GM23338 (cell line): ENCODE results near the gene AANAT. TPM values are rescaled to one million over a fixed set of nuclear protein-coding genes. Genes with fewer than 3 reads are reported as not detected.
"Not testable (repeated sequence)": the region's sequence is repeated elsewhere in the genome, so short reads cannot be mapped to it uniquely, and the experiment has no call there.

Experiments used
- ATAC-seq: fragments of 200-7000 bp; cut with Tn5 transposase; 3 replicates; pipeline ENCODE4 v1.9.1; 2020
- DNase-seq: peaks from one replicate; pipeline ENCODE4 v3.0.0-alpha.2; 2015; ENCODE audit warnings: low spot score
- H2AFZ ChIP-seq: fragments of 200-600 bp; sonication (generic); 2 replicates; pipeline ENCODE4 v1.8.0; 2016; ENCODE audit warnings: antibody characterized with exemption, mild to moderate bottlenecking, moderate library complexity
- H3F3A ChIP-seq: fragments of 200-600 bp; sonication (generic); replicated peaks from 2 replicates; pipeline ENCODE4 v1.8.0; 2017; ENCODE audit warnings: antibody characterized with exemption, mixed run types, low read depth
- H3K27ac ChIP-seq: fragments of 200-600 bp; sonication (generic); 2 replicates; pipeline ENCODE4 v1.6.1; 2016; ENCODE audit warnings: low read depth
- H3K27me3 ChIP-seq: fragments of 200-600 bp; sonication (generic); 2 replicates; pipeline ENCODE4 v1.8.0; 2016; ENCODE audit warnings: mild to moderate bottlenecking, mixed run types, moderate library complexity; ENCODE audit not compliant: insufficient read depth
- H3K36me3 ChIP-seq: fragments of 200-600 bp; sonication (generic); 2 replicates; pipeline ENCODE4 v1.8.0; 2016; ENCODE audit warnings: mild to moderate bottlenecking; ENCODE audit not compliant: insufficient read depth
- H3K4me1 ChIP-seq: fragments of 200-600 bp; sonication (generic); 2 replicates; pipeline ENCODE4 v1.8.0; 2016; ENCODE audit warnings: mild to moderate bottlenecking, moderate library complexity; ENCODE audit not compliant: insufficient read depth
- H3K4me2 ChIP-seq: fragments of 200-600 bp; sonication (generic); 2 replicates; pipeline ENCODE4 v1.7.1; 2017; ENCODE audit warnings: mixed run types
- H3K4me3 ChIP-seq: fragments of 200-600 bp; sonication (generic); 2 replicates; pipeline ENCODE4 v1.6.1; 2016; ENCODE audit warnings: mixed run types
- H3K79me2 ChIP-seq: fragments of 200-600 bp; sonication (generic); replicated peaks from 2 replicates; pipeline ENCODE4 v1.8.0; 2017; ENCODE audit warnings: mild to moderate bottlenecking; ENCODE audit not compliant: insufficient read depth
- H3K9me2 ChIP-seq: fragments of 200-600 bp; sonication (generic); 2 replicates; pipeline ENCODE4 v1.8.0; 2017; ENCODE audit not compliant: insufficient read depth
- H4K20me1 ChIP-seq: fragments of 200-600 bp; sonication (generic); replicated peaks from 2 replicates; pipeline ENCODE4 v1.8.0; 2017; ENCODE audit warnings: mild to moderate bottlenecking; ENCODE audit not compliant: insufficient read depth
- H3K27ac Mint-ChIP-seq: 2 replicates; pipeline ENCODE4 v1.8.0; 2020; ENCODE audit warnings: inconsistent platforms, mild to moderate bottlenecking, moderate library complexity, mixed read lengths
- H3K27me3 Mint-ChIP-seq: 3 replicates; pipeline ENCODE4 v1.8.0; 2022; ENCODE audit warnings: low read depth, mild to moderate bottlenecking, moderate library complexity, mixed read lengths, inconsistent platforms; ENCODE audit not compliant: insufficient read depth, poor library complexity
- H3K36me3 Mint-ChIP-seq: 3 replicates; pipeline ENCODE4 v1.8.0; 2021; ENCODE audit warnings: low read depth, mild to moderate bottlenecking, inconsistent platforms, moderate library complexity, mixed read lengths
- H3K4me1 Mint-ChIP-seq: 3 replicates; pipeline ENCODE4 v1.8.0; 2020; ENCODE audit warnings: mild to moderate bottlenecking, inconsistent platforms, mixed read lengths
- H3K4me3 Mint-ChIP-seq: 3 replicates; pipeline ENCODE4 v1.8.0; 2021; ENCODE audit warnings: moderate library complexity, mild to moderate bottlenecking, inconsistent platforms, mixed read lengths
- H3K9me3 Mint-ChIP-seq: 3 replicates; pipeline ENCODE4 v1.8.0; 2020; ENCODE audit warnings: moderate library complexity, mild to moderate bottlenecking, inconsistent platforms, mixed read lengths
- CREB1 ChIP-seq: fragments of 250-450 bp; sonication (Bioruptor Pico); IDR thresholded peaks from 2 replicates; pipeline ENCODE4 v1.5.0; 2020; ENCODE audit warnings: low read depth, mild to moderate bottlenecking, moderate library complexity
- NANOG ChIP-seq: IDR thresholded peaks from 2 replicates; pipeline ENCODE4 v1.6.1; 2016; ENCODE audit warnings: antibody characterized with exemption, borderline replicate concordance
- ZNF331 ChIP-seq: fragments of 250-450 bp; sonication (Bioruptor Pico); IDR thresholded peaks from 2 replicates; pipeline ENCODE4 v1.5.0; 2020; ENCODE audit warnings: low read depth, mild to moderate bottlenecking, moderate library complexity
- polyA plus RNA-seq: library from polyadenylated mRNA; unstranded; fragments of >200 nt; fragmentation: Nextera tagmentation; extraction: Ambion mirVana; gene quantifications from 2 replicates; pipeline ENCODE4 v1.2.1, GENCODE V29; 2016
- total RNA-seq: library from RNA; depleted of rRNA; stranded (reverse); fragments of >200 nt; shearing (Covaris generic); gene quantifications from 2 replicates; pipeline ENCODE4 v1.2.3, GENCODE V29; 2014
- TF ChIP-seq, protein P1 (sequence below): fragments of 250-450 bp; sonication (Bioruptor Pico); IDR thresholded peaks from 2 replicates; pipeline ENCODE4 v1.5.0; 2020; ENCODE audit warnings: mild to moderate bottlenecking, moderate library complexity

The AANAT gene
- total and polyA plus RNA-seq, 2 experiments from 2014 or later = 0.28 to 1.0 TPM

DNA sequence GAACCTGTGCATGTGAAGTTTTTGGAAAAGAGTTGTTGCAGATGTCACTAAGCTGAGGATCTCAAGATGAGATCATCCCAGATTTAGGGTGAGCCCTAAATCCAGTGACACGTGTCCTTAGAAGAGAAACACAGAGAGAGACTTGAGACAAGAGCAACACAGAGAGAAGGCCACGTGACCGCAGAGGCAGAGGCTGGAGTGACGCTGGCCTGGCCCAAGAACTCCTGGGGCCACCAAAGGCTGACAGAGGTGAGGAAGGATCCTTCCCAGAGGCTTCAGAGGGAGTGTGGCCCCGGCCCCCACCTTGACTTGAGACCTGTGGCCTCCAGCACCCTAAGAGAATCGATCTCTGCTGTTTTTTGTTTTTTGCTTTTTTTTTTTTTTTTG lies 45.9 kb downstream of the AANAT start (continued):
- TF ChIP-seq, protein P1, sequence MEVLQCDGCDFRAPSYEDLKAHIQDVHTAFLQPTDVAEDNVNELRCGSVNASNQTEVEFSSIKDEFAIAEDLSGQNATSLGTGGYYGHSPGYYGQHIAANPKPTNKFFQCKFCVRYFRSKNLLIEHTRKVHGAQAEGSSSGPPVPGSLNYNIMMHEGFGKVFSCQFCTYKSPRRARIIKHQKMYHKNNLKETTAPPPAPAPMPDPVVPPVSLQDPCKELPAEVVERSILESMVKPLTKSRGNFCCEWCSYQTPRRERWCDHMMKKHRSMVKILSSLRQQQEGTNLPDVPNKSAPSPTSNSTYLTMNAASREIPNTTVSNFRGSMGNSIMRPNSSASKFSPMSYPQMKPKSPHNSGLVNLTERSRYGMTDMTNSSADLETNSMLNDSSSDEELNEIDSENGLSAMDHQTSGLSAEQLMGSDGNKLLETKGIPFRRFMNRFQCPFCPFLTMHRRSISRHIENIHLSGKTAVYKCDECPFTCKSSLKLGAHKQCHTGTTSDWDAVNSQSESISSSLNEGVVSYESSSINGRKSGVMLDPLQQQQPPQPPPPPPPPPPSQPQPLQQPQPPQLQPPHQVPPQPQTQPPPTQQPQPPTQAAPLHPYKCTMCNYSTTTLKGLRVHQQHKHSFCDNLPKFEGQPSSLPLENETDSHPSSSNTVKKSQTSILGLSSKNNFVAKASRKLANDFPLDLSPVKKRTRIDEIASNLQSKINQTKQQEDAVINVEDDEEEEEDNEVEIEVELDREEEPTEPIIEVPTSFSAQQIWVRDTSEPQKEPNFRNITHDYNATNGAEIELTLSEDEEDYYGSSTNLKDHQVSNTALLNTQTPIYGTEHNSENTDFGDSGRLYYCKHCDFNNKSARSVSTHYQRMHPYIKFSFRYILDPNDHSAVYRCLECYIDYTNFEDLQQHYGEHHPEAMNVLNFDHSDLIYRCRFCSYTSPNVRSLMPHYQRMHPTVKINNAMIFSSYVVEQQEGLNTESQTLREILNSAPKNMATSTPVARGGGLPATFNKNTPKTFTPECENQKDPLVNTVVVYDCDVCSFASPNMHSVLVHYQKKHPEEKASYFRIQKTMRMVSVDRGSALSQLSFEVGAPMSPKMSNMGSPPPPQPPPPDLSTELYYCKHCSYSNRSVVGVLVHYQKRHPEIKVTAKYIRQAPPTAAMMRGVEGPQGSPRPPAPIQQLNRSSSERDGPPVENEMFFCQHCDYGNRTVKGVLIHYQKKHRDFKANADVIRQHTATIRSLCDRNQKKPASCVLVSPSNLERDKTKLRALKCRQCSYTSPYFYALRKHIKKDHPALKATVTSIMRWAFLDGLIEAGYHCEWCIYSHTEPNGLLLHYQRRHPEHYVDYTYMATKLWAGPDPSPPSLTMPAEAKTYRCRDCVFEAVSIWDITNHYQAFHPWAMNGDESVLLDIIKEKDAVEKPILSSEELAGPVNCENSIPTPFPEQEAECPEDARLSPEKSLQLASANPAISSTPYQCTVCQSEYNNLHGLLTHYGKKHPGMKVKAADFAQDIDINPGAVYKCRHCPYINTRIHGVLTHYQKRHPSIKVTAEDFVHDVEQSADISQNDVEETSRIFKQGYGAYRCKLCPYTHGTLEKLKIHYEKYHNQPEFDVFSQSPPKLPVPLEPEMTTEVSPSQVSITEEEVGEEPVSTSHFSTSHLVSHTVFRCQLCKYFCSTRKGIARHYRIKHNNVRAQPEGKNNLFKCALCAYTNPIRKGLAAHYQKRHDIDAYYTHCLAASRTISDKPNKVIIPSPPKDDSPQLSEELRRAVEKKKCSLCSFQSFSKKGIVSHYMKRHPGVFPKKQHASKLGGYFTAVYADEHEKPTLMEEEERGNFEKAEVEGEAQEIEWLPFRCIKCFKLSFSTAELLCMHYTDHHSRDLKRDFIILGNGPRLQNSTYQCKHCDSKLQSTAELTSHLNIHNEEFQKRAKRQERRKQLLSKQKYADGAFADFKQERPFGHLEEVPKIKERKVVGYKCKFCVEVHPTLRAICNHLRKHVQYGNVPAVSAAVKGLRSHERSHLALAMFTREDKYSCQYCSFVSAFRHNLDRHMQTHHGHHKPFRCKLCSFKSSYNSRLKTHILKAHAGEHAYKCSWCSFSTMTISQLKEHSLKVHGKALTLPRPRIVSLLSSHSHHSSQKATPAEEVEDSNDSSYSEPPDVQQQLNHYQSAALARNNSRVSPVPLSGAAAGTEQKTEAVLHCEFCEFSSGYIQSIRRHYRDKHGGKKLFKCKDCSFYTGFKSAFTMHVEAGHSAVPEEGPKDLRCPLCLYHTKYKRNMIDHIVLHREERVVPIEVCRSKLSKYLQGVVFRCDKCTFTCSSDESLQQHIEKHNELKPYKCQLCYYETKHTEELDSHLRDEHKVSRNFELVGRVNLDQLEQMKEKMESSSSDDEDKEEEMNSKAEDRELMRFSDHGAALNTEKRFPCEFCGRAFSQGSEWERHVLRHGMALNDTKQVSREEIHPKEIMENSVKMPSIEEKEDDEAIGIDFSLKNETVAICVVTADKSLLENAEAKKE = no peak
- TF ChIP-seq NANOG (no peak), ZNF331 (CRISPR knock-in tag) (no peak), CREB1 (CRISPR knock-in tag) (no peak)

- not testable (repeated sequence) for H3K9me2 ChIP-seq, H3K79me2 ChIP-seq, H3K9me3 Mint-ChIP-seq, H3K4me1 Mint-ChIP-seq, H3K27ac ChIP-seq, H3K4me3 ChIP-seq, ATAC-seq, H2AFZ ChIP-seq, H3K36me3 ChIP-seq, H4K20me1 ChIP-seq, H3K36me3 Mint-ChIP-seq, H3F3A ChIP-seq, H3K4me1 ChIP-seq, H3K27me3 ChIP-seq, H3K4me2 ChIP-seq, H3K4me3 Mint-ChIP-seq, H3K27ac Mint-ChIP-seq, DNase-seq
- peaks cover 10% of the 10 kb centered on the region for H3K27me3 Mint-ChIP-seq
Observed at GRCh38 chr17:76514355-76514754, 47.0 kb downstream of the AANAT start.
